HEK293 (cell line): ENCODE results near the gene ARFRP1.

Source experiments
- CTCF ChIA-PET: fragments of 350-600 bp; formaldehyde crosslinking; extraction: SDS; loops from one replicate; lab custom pipeline; 2021; ENCODE audit warnings: antibody characterized with exemption; lab: Yijun Ruan, JAX
- POLR2A ChIA-PET: fragments of 300-600 bp; formaldehyde crosslinking; extraction: SDS; loops from one replicate; lab custom pipeline; 2020; ENCODE audit warnings: antibody characterized with exemption, inconsistent platforms; lab: Yijun Ruan, JAX
- H3K27ac ChIP-seq: fragments of 200-500 bp; sonication (Bioruptor generic); 2 replicates; pipeline ENCODE4 v1.5.1; 2014; ENCODE audit warnings: low read depth, low read length, control low read depth, inconsistent platforms; ENCODE audit errors: extremely low read depth
- H3K36me3 ChIP-seq, 2 experiments: fragments of 200-500 bp in 1 of 2; sonication (Bioruptor generic) in 1 of 2; 1 replicate in 1 of 2; 2 replicates in 1 of 2; pipeline ENCODE4 v1.5.1; 2014 to 2017; ENCODE audit warnings: inconsistent platforms in 2 of 2, low read length in 2 of 2; ENCODE audit not compliant: control insufficient read depth in 2 of 2, insufficient read depth in 1 of 2
- H3K4me1 ChIP-seq: fragments of 200-500 bp; sonication (Bioruptor generic); 2 replicates; pipeline ENCODE4 v1.5.1; 2014; ENCODE audit warnings: mild to moderate bottlenecking, low read length, inconsistent platforms; ENCODE audit not compliant: control insufficient read depth, insufficient read depth
- H3K4me3 ChIP-seq: 2 replicates; pipeline ENCODE4 v1.5.1; 2011; ENCODE audit warnings: low read depth, mild to moderate bottlenecking, control low read depth, low read length, moderate library complexity
- H3K9me3 ChIP-seq: fragments of 200-500 bp; sonication (Bioruptor generic); 2 replicates; pipeline ENCODE4 v1.5.1; 2014; ENCODE audit warnings: low read depth, low read length, inconsistent platforms; ENCODE audit not compliant: control insufficient read depth, insufficient read depth
- CTCF ChIP-seq: fragments of 450-650 bp; formaldehyde crosslinking; IDR thresholded peaks from 2 replicates; pipeline ENCODE4 v1.5.1; 2016; ENCODE audit warnings: missing biosample characterization, missing genetic modification characterization
- GLI2 ChIP-seq: fragments of 450-650 bp; formaldehyde crosslinking; IDR thresholded peaks from 2 replicates; pipeline ENCODE4; 2017; ENCODE audit warnings: missing biosample characterization, missing genetic modification characterization, low read depth, borderline replicate concordance
- INSM2 ChIP-seq: fragments of 450-650 bp; formaldehyde crosslinking; IDR thresholded peaks from 2 replicates; pipeline ENCODE4 v1.5.1; 2016; ENCODE audit warnings: missing biosample characterization, missing genetic modification characterization
- MZF1 ChIP-seq: fragments of 450-650 bp; formaldehyde crosslinking; IDR thresholded peaks from 2 replicates; pipeline ENCODE4 v1.5.1; 2017; ENCODE audit warnings: missing biosample characterization, missing genetic modification characterization, borderline replicate concordance
- PRDM1 ChIP-seq: fragments of 450-650 bp; formaldehyde crosslinking; IDR thresholded peaks from 2 replicates; pipeline ENCODE4; 2016; ENCODE audit warnings: missing biosample characterization, missing genetic modification characterization
- REPIN1 ChIP-seq: fragments of 450-650 bp; formaldehyde crosslinking; IDR thresholded peaks from 2 replicates; pipeline ENCODE4 v1.5.1; 2017; ENCODE audit warnings: missing biosample characterization, missing genetic modification characterization, low read depth
- SCRT2 ChIP-seq: fragments of 450-650 bp; formaldehyde crosslinking; IDR thresholded peaks from 2 replicates; pipeline ENCODE4 v1.5.1; 2016; ENCODE audit warnings: missing biosample characterization, missing genetic modification characterization
- SETDB1 ChIP-seq: IDR thresholded peaks from one replicate; pipeline ENCODE4 v1.6.1; 2017; ENCODE audit warnings: mild to moderate bottlenecking, low read length, moderate library complexity, mixed read lengths; ENCODE audit not compliant: insufficient read length
- SP3 ChIP-seq: fragments of 450-650 bp; formaldehyde crosslinking; IDR thresholded peaks from 2 replicates; pipeline ENCODE4 v1.5.1; 2016; ENCODE audit warnings: missing biosample characterization, missing genetic modification characterization
- TRIM28 ChIP-seq: IDR thresholded peaks from 2 replicates; pipeline ENCODE4 v1.6.1; 2011; ENCODE audit warnings: low read length, control low read depth, borderline replicate concordance
- ZNF112 ChIP-seq: fragments of 450-650 bp; formaldehyde crosslinking; IDR thresholded peaks from 2 replicates; pipeline ENCODE4 v1.5.0; 2017; ENCODE audit warnings: missing biosample characterization, missing genetic modification characterization
- ZNF138 ChIP-seq: fragments of 450-650 bp; formaldehyde crosslinking; IDR thresholded peaks from 2 replicates; pipeline ENCODE4 v1.5.1; 2016; ENCODE audit warnings: missing biosample characterization, missing genetic modification characterization, borderline replicate concordance
- ZNF148 ChIP-seq: fragments of 450-650 bp; formaldehyde crosslinking; IDR thresholded peaks from 2 replicates; pipeline ENCODE4 v1.5.0; 2017; ENCODE audit warnings: missing biosample characterization, missing genetic modification characterization, borderline replicate concordance
- ZNF211 ChIP-seq: fragments of 450-650 bp; formaldehyde crosslinking; IDR thresholded peaks from 2 replicates; pipeline ENCODE4 v1.5.1; 2016; ENCODE audit warnings: low read depth, missing biosample characterization, missing genetic modification characterization
- ZNF239 ChIP-seq: fragments of 450-650 bp; formaldehyde crosslinking; IDR thresholded peaks from 2 replicates; pipeline ENCODE4 v1.5.1; 2016; ENCODE audit warnings: missing biosample characterization, missing genetic modification characterization
- ZNF324 ChIP-seq: fragments of 450-650 bp; formaldehyde crosslinking; IDR thresholded peaks from 2 replicates; pipeline ENCODE4 v1.5.1; 2016; ENCODE audit warnings: missing biosample characterization, missing genetic modification characterization
- ZNF362 ChIP-seq: fragments of 450-650 bp; formaldehyde crosslinking; IDR thresholded peaks from 2 replicates; pipeline ENCODE4 v1.5.1; 2016; ENCODE audit warnings: missing biosample characterization, missing genetic modification characterization
- ZNF518A ChIP-seq: fragments of 450-650 bp; formaldehyde crosslinking; conservative IDR thresholded peaks from 2 replicates; pipeline ENCODE4 v1.5.1; 2016; ENCODE audit warnings: low read depth, missing biosample characterization, missing genetic modification characterization
- ZNF548 ChIP-seq: fragments of 450-650 bp; formaldehyde crosslinking; IDR thresholded peaks from 2 replicates; pipeline ENCODE4 v1.5.1; 2016; ENCODE audit warnings: missing biosample characterization, missing genetic modification characterization
- ZNF677 ChIP-seq: fragments of 450-650 bp; IDR thresholded peaks from 2 replicates; pipeline ENCODE4 v1.5.0; 2018; ENCODE audit warnings: missing biosample characterization, mild to moderate bottlenecking, missing genetic modification characterization, moderate library complexity
- ZNF76 ChIP-seq: fragments of 450-650 bp; formaldehyde crosslinking; IDR thresholded peaks from 2 replicates; pipeline ENCODE4; 2016; ENCODE audit warnings: low read depth, missing biosample characterization, missing genetic modification characterization, borderline replicate concordance
- ZNF768 ChIP-seq: fragments of 450-650 bp; formaldehyde crosslinking; IDR thresholded peaks from 2 replicates; pipeline ENCODE4 v1.5.1; 2018; ENCODE audit warnings: missing biosample characterization, mild to moderate bottlenecking, missing genetic modification characterization

Gene ARFRP1

GRCh38 chr20:63708301-63709148 lies 749 bp upstream of the ARFRP1 start (continued):
- TF ChIP-seq ZNF677 (tag by site-specific recombination) (no peak), SCRT2 (tag by site-specific recombination) (peak; percentile 30)
- TF ChIP-seq, all 188 proteins: peak for 5

GRCh38 chr20:63706852-63707557 lies 771 bp downstream of the ARFRP1 start:
- POLR2A ChIA-PET: interaction anchor here (0.8 to 3.3 kb wide), 13 partner anchors 8 to 274 kb away, joined by 3 to 16 read pairs (median 7); partner anchors contain the start of genes DNAJC5, LIME1, PRPF6 and RTEL1
- peak overlapping the region; percentile 81 for H3K4me3 ChIP-seq
- H3K27ac ChIP-seq: peak overlapping the region; percentile 71; the same call in 1 of the 2 replicates
- H3K4me1 ChIP-seq: 0 out of 2 replicates have a peak, but pooled peaks cover 3% of the 10 kb centered on the region
- H3K36me3 ChIP-seq: peaks cover 25 to 66% of the 10 kb centered on the region in 2 experiments
- no peaks in the 10 kb centered on the region for H3K9me3 ChIP-seq
- CTCF ChIA-PET: interaction anchor here (0.6 to 1.4 kb wide), 5 partner anchors 18 to 299 kb away, joined by 3 to 4 read pairs (median 3); no protein-coding TSS in a partner anchor
- TF ChIP-seq ZNF239 (tag by site-specific recombination): no peak
- no peak for TF ChIP-seq GLI2 (tag by site-specific recombination)
- TF ChIP-seq MZF1 (tag by site-specific recombination): no peak
- TF ChIP-seq ZNF112: no peak
- TF ChIP-seq ZNF362: no peak
- TF ChIP-seq ZNF211: no peak
- TF ChIP-seq ZNF768 (tag by site-specific recombination): no peak
- TF ChIP-seq ZNF148 (tag by site-specific recombination): no peak
- no peak for TF ChIP-seq TRIM28
- TF ChIP-seq ZNF76 (tag by site-specific recombination): no peak
- TF ChIP-seq REPIN1 (tag by site-specific recombination): no peak
- TF ChIP-seq SETDB1: no peak
- TF ChIP-seq ZNF138: no peak
- no peak; the same call in none of the 2 replicates for TF ChIP-seq SP3
- no peak for TF ChIP-seq ZNF548 (tag by site-specific recombination)
- no peak for TF ChIP-seq ZNF324 (tag by site-specific recombination)
- peak; percentile 79 for TF ChIP-seq CTCF (tag by site-specific recombination)
- TF ChIP-seq PRDM1 (tag by site-specific recombination): no peak
- TF ChIP-seq INSM2 (tag by site-specific recombination): no peak
- no peak for TF ChIP-seq ZNF518A
